DND-41 (cell line): ENCODE data around the gene COG5.

Experiments used
- ATAC-seq: fragments of 200-7000 bp; cut with Tn5 transposase; 3 replicates; pipeline ENCODE4 v1.9.1; 2021; ENCODE audit warnings: low read depth; ENCODE audit not compliant: insufficient read depth
- DNase-seq: peaks from one replicate; pipeline ENCODE4 v3.0.0-alpha.2; 2020
- H2AFZ ChIP-seq: 2 replicates; pipeline ENCODE4 v1.6.0; 2012; ENCODE audit warnings: low read depth, low read length
- H3K27ac ChIP-seq: 2 replicates; pipeline ENCODE4 v1.5.1; 2012; ENCODE audit warnings: low read length, inconsistent platforms
- H3K27me3 ChIP-seq: fragments of 200-600 bp; sonication (generic); 2 replicates; pipeline ENCODE4 v1.6.0; 2012; ENCODE audit warnings: low read length, mild to moderate bottlenecking, inconsistent platforms; ENCODE audit not compliant: insufficient read depth, poor library complexity
- H3K36me3 ChIP-seq: 2 replicates; pipeline ENCODE4 v1.5.1; 2012; ENCODE audit warnings: low read length, inconsistent platforms; ENCODE audit not compliant: insufficient read depth
- H3K4me1 ChIP-seq: 2 replicates; pipeline ENCODE4 v1.5.1; 2012; ENCODE audit warnings: mild to moderate bottlenecking, low read length; ENCODE audit not compliant: insufficient read depth
- H3K4me2 ChIP-seq: 2 replicates; pipeline ENCODE4 v1.6.0; 2012; ENCODE audit warnings: mild to moderate bottlenecking, moderate library complexity, low read length, inconsistent platforms; ENCODE audit not compliant: insufficient read depth
- H3K4me3 ChIP-seq, 2 experiments: fragments of 200-600 bp in 1 of 2; shearing (Covaris generic) in 1 of 2; 2 replicates each; pipeline ENCODE4 v1.5.1; 2012 to 2016; ENCODE audit warnings: inconsistent platforms in 2 of 2, low read length in 2 of 2, mild to moderate bottlenecking in 2 of 2, low read depth in 1 of 2, moderate library complexity in 1 of 2
- H3K79me2 ChIP-seq: 2 replicates; pipeline ENCODE4 v1.6.0; 2012; ENCODE audit warnings: low read length, inconsistent platforms; ENCODE audit not compliant: insufficient read depth
- H3K9ac ChIP-seq: 2 replicates; pipeline ENCODE4 v1.6.0; 2012; ENCODE audit warnings: low read depth, mild to moderate bottlenecking, inconsistent platforms, low read length, moderate library complexity
- H3K9me3 ChIP-seq: 2 replicates; pipeline ENCODE4 v1.5.1; 2012; ENCODE audit warnings: low read length, moderate library complexity, mild to moderate bottlenecking, inconsistent platforms; ENCODE audit not compliant: insufficient read depth, severe bottlenecking
- H4K20me1 ChIP-seq: 2 replicates; pipeline ENCODE4 v1.6.0; 2012; ENCODE audit warnings: low read length; ENCODE audit not compliant: insufficient read depth
- EZH2 ChIP-seq: IDR thresholded peaks from 3 replicates; pipeline ENCODE4 v1.6.1; 2012; ENCODE audit warnings: borderline replicate concordance, low read depth, mild to moderate bottlenecking, moderate library complexity, low read length, inconsistent platforms; ENCODE audit not compliant: severe bottlenecking
- TF ChIP-seq, protein P1 (sequence below): IDR thresholded peaks from 2 replicates; pipeline ENCODE4 v1.5.1; 2012; ENCODE audit warnings: borderline replicate concordance, low read length, moderate library complexity, mild to moderate bottlenecking; ENCODE audit not compliant: poor library complexity, severe bottlenecking; ENCODE audit errors: extremely low read depth

COG5 gene

DNA sequence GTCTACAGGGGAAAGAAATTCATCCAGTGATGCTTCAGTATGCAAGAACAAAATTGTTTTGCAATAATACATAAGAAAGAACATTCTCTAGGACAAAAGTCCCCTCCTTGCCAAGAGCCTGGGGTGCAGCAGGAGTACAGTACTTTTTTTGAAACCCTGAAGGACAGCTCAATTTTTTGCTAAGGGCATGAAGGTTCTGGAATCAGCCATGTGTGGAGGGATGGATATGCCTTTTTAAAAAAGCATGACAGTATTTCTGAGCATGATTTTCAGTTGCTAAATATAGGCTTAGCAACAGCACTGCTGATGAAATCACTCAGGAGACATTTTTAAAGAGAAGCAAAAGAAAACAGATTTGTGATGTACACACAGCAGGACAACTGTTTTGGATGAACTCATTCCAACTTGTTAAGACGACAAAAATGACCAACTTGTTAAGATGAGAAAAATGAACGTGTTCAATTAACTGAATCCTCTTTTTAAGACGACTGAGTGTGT, 355.6 kb downstream of the COG5 start:
- Histone ChIP-seq H3K27me3 (no peaks in the 10 kb centered on the region), H3K9me3 (no peaks in the 10 kb centered on the region), H3K4me1 (no peaks in the 10 kb centered on the region), H2AFZ (no peak overlapping the region), H3K9ac (no peak overlapping the region), H3K36me3 (peaks cover 63% of the 10 kb centered on the region), H4K20me1 (no peaks in the 10 kb centered on the region), H3K27ac (no peak overlapping the region), H3K79me2 (no peaks in the 10 kb centered on the region), H3K4me2 (no peak overlapping the region), H3K4me3 (no peak overlapping the region)
- no peak for ATAC-seq
- TF ChIP-seq, protein P1, sequence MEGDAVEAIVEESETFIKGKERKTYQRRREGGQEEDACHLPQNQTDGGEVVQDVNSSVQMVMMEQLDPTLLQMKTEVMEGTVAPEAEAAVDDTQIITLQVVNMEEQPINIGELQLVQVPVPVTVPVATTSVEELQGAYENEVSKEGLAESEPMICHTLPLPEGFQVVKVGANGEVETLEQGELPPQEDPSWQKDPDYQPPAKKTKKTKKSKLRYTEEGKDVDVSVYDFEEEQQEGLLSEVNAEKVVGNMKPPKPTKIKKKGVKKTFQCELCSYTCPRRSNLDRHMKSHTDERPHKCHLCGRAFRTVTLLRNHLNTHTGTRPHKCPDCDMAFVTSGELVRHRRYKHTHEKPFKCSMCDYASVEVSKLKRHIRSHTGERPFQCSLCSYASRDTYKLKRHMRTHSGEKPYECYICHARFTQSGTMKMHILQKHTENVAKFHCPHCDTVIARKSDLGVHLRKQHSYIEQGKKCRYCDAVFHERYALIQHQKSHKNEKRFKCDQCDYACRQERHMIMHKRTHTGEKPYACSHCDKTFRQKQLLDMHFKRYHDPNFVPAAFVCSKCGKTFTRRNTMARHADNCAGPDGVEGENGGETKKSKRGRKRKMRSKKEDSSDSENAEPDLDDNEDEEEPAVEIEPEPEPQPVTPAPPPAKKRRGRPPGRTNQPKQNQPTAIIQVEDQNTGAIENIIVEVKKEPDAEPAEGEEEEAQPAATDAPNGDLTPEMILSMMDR: no peak
- TF ChIP-seq EZH2: no peak
- no peak for DNase-seq

DNA sequence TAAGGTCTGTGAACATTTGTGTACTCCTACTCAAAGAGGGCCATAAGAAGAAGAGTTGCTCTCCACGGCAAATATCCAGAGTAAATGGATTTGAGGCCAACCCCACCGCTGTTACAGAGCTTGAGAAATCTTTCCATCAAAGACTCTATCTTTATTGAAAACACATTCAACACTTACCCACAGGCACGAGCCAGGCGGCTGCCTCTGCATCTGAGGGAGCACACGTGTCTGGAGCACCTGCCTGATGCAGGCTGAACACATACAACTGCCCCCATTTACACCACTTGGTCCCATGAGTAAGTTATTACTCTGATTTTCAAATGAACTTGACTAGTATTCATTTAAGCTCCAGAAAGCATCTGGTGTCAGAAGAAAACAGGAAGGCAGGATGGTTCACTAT, 356.3 kb downstream of the COG5 start:
- TF ChIP-seq, protein P1: no peak
- TF ChIP-seq EZH2: no peak
- Histone ChIP-seq H3K4me2 (no peak overlapping the region), H3K79me2 (no peaks in the 10 kb centered on the region), H3K27ac (no peak overlapping the region), H3K9ac (no peak overlapping the region), H3K27me3 (no peaks in the 10 kb centered on the region), H2AFZ (no peak overlapping the region), H3K36me3 (peaks cover 69% of the 10 kb centered on the region), H3K9me3 (no peaks in the 10 kb centered on the region), H4K20me1 (no peaks in the 10 kb centered on the region), H3K4me3 (no peak overlapping the region), H3K4me1 (no peaks in the 10 kb centered on the region)
- ATAC-seq (no peak), DNase-seq (no peak)

DNA sequence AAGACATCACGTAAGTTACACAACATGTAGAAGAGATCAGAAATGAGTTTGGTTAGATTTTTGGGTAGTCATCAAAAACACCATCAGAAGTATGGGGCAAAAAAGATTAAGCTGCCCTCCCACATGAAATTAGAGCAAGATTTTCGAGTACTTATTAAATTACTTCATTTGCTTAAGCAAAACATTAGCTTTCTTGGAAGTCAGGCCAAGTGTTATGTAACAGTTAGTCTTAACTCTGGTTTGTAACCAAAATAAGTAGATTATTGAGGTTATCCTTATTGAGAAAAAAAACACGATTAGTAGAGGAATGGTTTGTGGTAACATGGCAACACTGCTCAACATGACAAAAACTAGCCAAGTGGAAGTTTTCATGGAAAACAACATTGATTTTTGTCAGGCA, 357.0 kb downstream of the COG5 start:
- Histone ChIP-seq H2AFZ (no peak overlapping the region), H3K4me3 (no peak overlapping the region), H3K27me3 (no peaks in the 10 kb centered on the region), H3K9me3 (no peaks in the 10 kb centered on the region), H3K9ac (no peak overlapping the region), H3K79me2 (no peaks in the 10 kb centered on the region), H3K4me2 (no peak overlapping the region), H3K36me3 (peaks cover 76% of the 10 kb centered on the region), H3K4me1 (no peaks in the 10 kb centered on the region), H4K20me1 (no peaks in the 10 kb centered on the region), H3K27ac (no peak overlapping the region)
- TF ChIP-seq, protein P1: no peak
- no peak for TF ChIP-seq EZH2
- no peak for DNase-seq
- no peak for ATAC-seq

DNA sequence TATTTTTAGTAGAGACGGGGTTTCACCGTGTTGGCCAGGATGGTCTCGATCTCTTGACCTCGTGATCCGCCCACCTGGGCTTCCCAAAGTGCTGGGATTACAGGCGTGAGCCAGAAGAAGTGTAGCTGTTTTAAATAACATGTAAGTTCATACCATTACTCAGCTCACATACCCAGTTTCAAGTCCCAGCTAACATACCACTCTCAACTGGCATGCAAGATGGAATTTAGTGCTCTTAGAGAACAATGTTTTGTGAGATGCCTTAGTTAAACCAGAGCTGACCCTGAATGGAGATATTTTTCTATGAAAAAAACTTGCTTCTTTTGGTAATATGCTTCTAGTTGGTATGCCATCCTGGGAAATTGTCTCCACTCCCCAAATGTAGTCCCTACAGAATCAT, 357.6 kb downstream of the COG5 start:
- H4K20me1 ChIP-seq: no peaks in the 10 kb centered on the region
- H3K4me3 ChIP-seq: no peak overlapping the region
- no peak overlapping the region for H3K27ac ChIP-seq
- no peak overlapping the region for H3K9ac ChIP-seq
- no peak overlapping the region for H3K4me2 ChIP-seq
- H2AFZ ChIP-seq: no peak overlapping the region
- peaks cover 82% of the 10 kb centered on the region for H3K36me3 ChIP-seq
- no peaks in the 10 kb centered on the region for H3K27me3 ChIP-seq
- no peaks in the 10 kb centered on the region for H3K4me1 ChIP-seq
- ATAC-seq (no peak), DNase-seq (no peak)
- TF ChIP-seq EZH2: no peak
- TF ChIP-seq, protein P1: no peak
- H3K9me3 ChIP-seq: no peaks in the 10 kb centered on the region
- H3K79me2 ChIP-seq: no peaks in the 10 kb centered on the region
